Peyer's patch (tissue), 4 donors: Measurements from ENCODE around the gene PDE4B.

Experiments
- CTCF ChIP-seq, 6 experiments: fragments of 450-650 bp in 4 of 6; fragments of 200-600 bp in 2 of 6; sonication (generic) in 1 of 6; IDR thresholded peaks; one replicate each; pipeline ENCODE4 v1.5.1; 2017 to 2019; ENCODE audit warnings: antibody characterized with exemption in 6 of 6, mild to moderate bottlenecking in 3 of 6, moderate library complexity in 1 of 6
- POLR2A ChIP-seq, 2 donors: fragments of 450-650 bp; IDR thresholded peaks; one replicate each; pipeline ENCODE4 v1.5.1; 2017; ENCODE audit warnings: antibody characterized with exemption in 2 of 2, mild to moderate bottlenecking in 2 of 2, moderate library complexity in 2 of 2

- TF ChIP-seq CTCF (IDR thresholded peaks at IDR 0.05): no peak
- no peak for TF ChIP-seq POLR2A (IDR thresholded peaks at IDR 0.05)
Observed at GRCh38 chr1:66291531-66291864, 498.8 kb downstream of the PDE4B start.
